ENCODE measurements around the gene ITGA3. TPM values are rescaled to one million over a fixed set of nuclear protein-coding genes. Genes with fewer than 3 reads are reported as not detected.

Gene ITGA3
- 10.4 and 14.7 TPM in 2 replicates for total RNA-seq (2022)
- Bru-seq, nascent RNA, result percentile 44 among the genes with signal in this experiment
- BruChase-seq, experiment 1, labeled RNA remaining after a 2-hour chase, result percentile 49 among the genes with signal in this experiment
- BruChase-seq, experiment 2, labeled RNA remaining after a 6-hour chase, result percentile 53 among the genes with signal in this experiment
- long read RNA-seq, full-length matches to known transcripts, result 2 of 7 reads
- long read RNA-seq, partial matches to known transcripts, result 3 of 7 reads
- long read RNA-seq, other reads (novel, unspliced or antisense), result 2 of 7 reads

DNA sequence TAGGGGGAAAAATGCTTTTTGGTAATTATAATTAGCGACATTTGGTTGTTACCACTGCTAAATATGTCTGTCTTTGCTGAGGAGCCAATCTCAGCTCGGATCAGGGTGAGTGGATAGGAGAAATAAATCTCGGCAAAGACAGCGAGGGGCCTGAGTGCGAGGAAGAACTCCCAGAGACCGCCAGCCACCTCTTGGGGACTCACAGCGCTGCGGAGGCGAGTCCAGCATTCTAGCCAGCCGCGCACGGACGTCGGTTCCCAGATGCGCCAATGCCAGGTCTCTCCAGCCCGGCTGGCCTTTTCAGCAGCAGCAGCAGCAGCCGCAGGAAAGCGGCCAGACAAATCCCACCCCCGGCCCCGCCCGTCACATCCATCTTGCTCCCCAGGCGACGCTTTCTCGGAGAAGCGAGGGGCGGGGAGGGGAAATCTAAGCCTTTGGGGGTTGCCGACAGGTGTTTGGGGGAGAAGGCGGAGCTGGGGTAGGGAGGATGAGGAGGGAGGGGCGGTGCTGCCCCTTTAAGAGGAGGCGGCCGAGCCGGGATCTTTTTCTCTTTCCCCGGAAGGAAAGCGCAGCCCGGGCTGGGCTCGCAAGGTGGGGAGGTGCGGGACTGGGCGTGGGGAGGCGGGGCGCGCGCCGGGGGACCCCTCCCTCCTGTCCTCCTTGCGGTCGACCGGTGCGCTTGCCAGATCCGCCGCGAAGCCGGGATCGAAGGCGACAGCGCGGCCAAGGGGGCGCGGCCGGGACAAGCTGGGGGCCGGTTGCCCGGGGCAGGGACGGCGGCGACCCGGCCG, at the start of gene ITGA3:
ITGA3 (plus strand) TSS at position 685 of the 791 bp plus-strand sequence. CDS start 330 bp downstream, outside the sequence.
- Mint-ChIP-seq H3K36me3 (ENCODE audit: insufficient read depth, unreplicated experiment) (peaks cover 6% of the 10 kb centered on the region), H3K4me3 (ENCODE audit: unreplicated experiment) (peak within 1 kb of the TSS; percentile 86), H3K4me1 (ENCODE audit: low read depth, unreplicated experiment) (peaks cover 24% of the 10 kb centered on the region), H3K27me3 (ENCODE audit: insufficient read depth, unreplicated experiment) (no peaks in the 10 kb centered on the region), H3K27ac (ENCODE audit: unreplicated experiment) (peak within 1 kb of the TSS; percentile 71), H3K9me3 (ENCODE audit: unreplicated experiment) (no peaks in the 10 kb centered on the region)
- H3K4me1 ChIP-seq, result peaks cover 48% of the 10 kb centered on the region
- BruUV-seq (replicated peaks), result TSS peak; percentile 83
- ChIA-PET POLR2A (interaction anchor here (1.1 kb wide), 1 partner anchor 41 kb away, joined by 3 read pairs; no protein-coding TSS in a partner anchor), CTCF (interaction anchor here (1.1 kb wide), 1 partner anchor 19 kb away, joined by 3 read pairs; no protein-coding TSS in a partner anchor)
- no peaks in the 10 kb centered on the region for H3K9me3 ChIP-seq
- DNase-seq, result peak; percentile 77 to 80
- intact Hi-C loops (cut with micrococcal nuclease; ENCODE audit: unreplicated experiment), result loop anchor here (2.0 kb wide), 1 partner anchor 29 kb away; no protein-coding TSS in a partner anchor
- no peak for TF ChIP-seq CTCF (IDR thresholded peaks at IDR 0.05; ENCODE audit: insufficient read depth in 1 of 2, low read depth in 1 of 2, low read length in 1 of 2, severe bottlenecking in 1 of 2, unreplicated experiment in 1 of 2)
- peak within 1 kb of the TSS; percentile 74 for H3K4me3 ChIP-seq (ENCODE audit: low read depth, low read length)
- no peaks in the 10 kb centered on the region for H3K27me3 ChIP-seq (replicated peaks; ENCODE audit: control insufficient read depth, insufficient read depth, low read length)
- H3K36me3 ChIP-seq (ENCODE audit: control insufficient read depth, insufficient read depth, low read length), result no peaks in the 10 kb centered on the region

DNA sequence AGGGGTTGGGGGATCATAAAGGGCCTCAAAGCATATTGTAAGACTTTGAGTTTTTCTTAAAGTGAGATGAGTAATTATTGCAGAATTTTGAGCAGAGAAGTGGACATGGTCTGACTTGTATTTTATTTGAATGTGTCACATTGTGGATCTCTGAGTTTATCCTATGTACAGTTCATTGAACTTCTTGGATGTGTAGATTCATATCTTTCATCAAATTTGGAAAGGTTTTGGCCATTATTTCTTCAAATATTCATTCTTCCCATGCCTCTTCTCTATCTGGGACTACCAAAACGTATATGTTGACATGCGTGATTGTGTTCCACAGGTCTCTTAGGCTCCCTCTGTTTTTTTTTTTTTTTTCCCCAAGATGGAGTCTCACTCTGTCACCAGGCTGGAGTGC, 46.6 kb upstream of the ITGA3 start:
- DNase-seq, result no peak
- intact Hi-C loops (cut with micrococcal nuclease; ENCODE audit: unreplicated experiment), result no loop called here
- no peak for TF ChIP-seq CTCF (IDR thresholded peaks at IDR 0.05; ENCODE audit: insufficient read depth in 1 of 2, low read depth in 1 of 2, low read length in 1 of 2, severe bottlenecking in 1 of 2, unreplicated experiment in 1 of 2)
- peaks cover 11% of the 10 kb centered on the region for H3K9me3 Mint-ChIP-seq (ENCODE audit: unreplicated experiment)
- H3K27ac Mint-ChIP-seq (ENCODE audit: unreplicated experiment), result no peak overlapping the region
- BruUV-seq (replicated peaks), result no TSS peak
- peaks cover 12% of the 10 kb centered on the region for H3K27me3 Mint-ChIP-seq (ENCODE audit: insufficient read depth, unreplicated experiment)
- no peaks in the 10 kb centered on the region for H3K36me3 Mint-ChIP-seq (ENCODE audit: insufficient read depth, unreplicated experiment)
- Histone ChIP-seq H3K36me3 (ENCODE audit: control insufficient read depth, insufficient read depth, low read length) (no peaks in the 10 kb centered on the region), H3K27me3 (replicated peaks; ENCODE audit: control insufficient read depth, insufficient read depth, low read length) (no peaks in the 10 kb centered on the region), H3K4me3 (ENCODE audit: low read depth, low read length) (no peak overlapping the region), H3K9me3 (no peaks in the 10 kb centered on the region), H3K4me1 (no peaks in the 10 kb centered on the region)
- ChIA-PET CTCF (no interaction called here), POLR2A (no interaction called here)
- no peaks in the 10 kb centered on the region for H3K4me1 Mint-ChIP-seq (ENCODE audit: low read depth, unreplicated experiment)
- H3K4me3 Mint-ChIP-seq (ENCODE audit: unreplicated experiment), result no peak overlapping the region

DNA sequence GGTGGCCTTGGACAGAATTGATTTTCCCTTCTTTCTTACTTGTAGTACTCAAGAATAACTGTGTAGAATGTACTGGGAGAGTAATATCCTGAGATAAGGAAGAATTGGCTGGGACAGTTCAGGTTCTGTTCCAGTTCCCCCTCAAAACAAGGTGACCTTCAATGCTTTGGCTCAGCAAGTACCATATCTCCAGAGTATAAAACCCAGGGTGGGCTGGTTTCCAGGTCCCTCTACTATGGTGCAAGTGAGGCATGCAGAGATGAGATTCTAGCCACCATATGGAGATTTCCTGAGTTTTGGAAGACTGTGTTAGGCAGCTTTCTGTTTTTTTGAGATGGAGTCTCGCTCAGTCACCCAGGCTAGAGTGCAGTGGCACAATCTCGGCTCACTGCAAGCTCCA, 42.8 kb upstream of the ITGA3 start:
- no peaks in the 10 kb centered on the region for H3K36me3 ChIP-seq (ENCODE audit: control insufficient read depth, insufficient read depth, low read length)
- H3K4me3 Mint-ChIP-seq (ENCODE audit: unreplicated experiment), result no peak overlapping the region
- no peak overlapping the region for H3K4me3 ChIP-seq (ENCODE audit: low read depth, low read length)
- no peak for TF ChIP-seq CTCF (IDR thresholded peaks at IDR 0.05; ENCODE audit: insufficient read depth in 1 of 2, low read depth in 1 of 2, low read length in 1 of 2, severe bottlenecking in 1 of 2, unreplicated experiment in 1 of 2)
- H3K9me3 ChIP-seq, result no peaks in the 10 kb centered on the region
- H3K4me1 ChIP-seq, result no peaks in the 10 kb centered on the region
- peaks cover 4% of the 10 kb centered on the region for H3K27me3 Mint-ChIP-seq (ENCODE audit: insufficient read depth, unreplicated experiment)
- CTCF ChIA-PET, result no interaction called here
- H3K9me3 Mint-ChIP-seq (ENCODE audit: unreplicated experiment), result peaks cover 25% of the 10 kb centered on the region
- H3K36me3 Mint-ChIP-seq (ENCODE audit: insufficient read depth, unreplicated experiment), result no peaks in the 10 kb centered on the region
- no TSS peak for BruUV-seq (replicated peaks)
- no peaks in the 10 kb centered on the region for H3K27me3 ChIP-seq (replicated peaks; ENCODE audit: control insufficient read depth, insufficient read depth, low read length)
- H3K4me1 Mint-ChIP-seq (ENCODE audit: low read depth, unreplicated experiment), result no peaks in the 10 kb centered on the region
- H3K27ac Mint-ChIP-seq (ENCODE audit: unreplicated experiment), result no peak overlapping the region
- no peak for DNase-seq
- intact Hi-C loops (cut with micrococcal nuclease; ENCODE audit: unreplicated experiment), result no loop called here
- POLR2A ChIA-PET, result no interaction called here

All from Caco-2 (cell line).